Hippocampal formation (tissue), 2 donors: ENCODE measurements around the gene MPV17L2.
A peak's percentile ranks its signal among the peaks of the same experiment; 100 is the strongest.
"Not testable (repeated sequence)": the region's sequence is repeated elsewhere in the genome, so short reads cannot be mapped to it uniquely, and the experiment has no call there.

Source experiments
- DNase-seq, 2 donors: peaks; one replicate each; lab custom pipeline; 2025; lab: John Stamatoyannopoulos, UW

The MPV17L2 gene

GRCh38 chr19:18193388-18194180 lies 566 bp downstream of the MPV17L2 start:
- DNase-seq, result no peak

GRCh38 chr19:18194181-18194530 lies 1.1 kb downstream of the MPV17L2 start:
- no peak for DNase-seq

- DNase-seq, result no peak
Measured at GRCh38 chr19:18194554-18195238, 1.7 kb downstream of the MPV17L2 start.

GRCh38 chr19:18196511-18196845 lies 3.5 kb downstream of the MPV17L2 start:
- no peak for DNase-seq

GRCh38 chr19:18197306-18197705 lies 4.3 kb downstream of the MPV17L2 start:
- no peak for DNase-seq

- no peak for DNase-seq
Measured at GRCh38 chr19:18197941-18198340, 4.9 kb downstream of the MPV17L2 start.

GRCh38 chr19:18198374-18198773 lies 5.4 kb downstream of the MPV17L2 start:
- no peak for DNase-seq

GRCh38 chr19:18202397-18202777 lies 9.4 kb downstream of the MPV17L2 start:
- no peak for DNase-seq

GRCh38 chr19:18202778-18203407 lies 9.9 kb downstream of the MPV17L2 start:
- DNase-seq, result peak in 1 of 2 donors; percentile 51

- peak in 1 of 2 donors; percentile 43 for DNase-seq
Measured at GRCh38 chr19:18203408-18203862, 10.4 kb downstream of the MPV17L2 start.

- DNase-seq, result peak; percentile 100
Measured at GRCh38 chr19:18203863-18204393, 10.9 kb downstream of the MPV17L2 start, which contains the start of gene RAB3A. RAB3A (minus strand) TSS chr19:18204042; CDS start chr19:18202740, 1,302 bp downstream.

- peak; percentile 61 to 65 for DNase-seq
Measured at GRCh38 chr19:18204394-18205199, 11.6 kb downstream of the MPV17L2 start.

- peak; percentile 51 to 61 for DNase-seq
Measured at GRCh38 chr19:18205200-18205892, 12.3 kb downstream of the MPV17L2 start.

GRCh38 chr19:18206018-18206417 lies 13.0 kb downstream of the MPV17L2 start:
- DNase-seq, result no peak

GRCh38 chr19:18208098-18208951 lies 15.3 kb downstream of the MPV17L2 start:
- DNase-seq, result no peak

- DNase-seq, result not testable (repeated sequence)
Measured at GRCh38 chr19:18209912-18210311, 16.9 kb downstream of the MPV17L2 start.

GRCh38 chr19:18211683-18212082 lies 18.7 kb downstream of the MPV17L2 start:
- DNase-seq, result no peak

GRCh38 chr19:18214779-18215433 lies 21.9 kb downstream of the MPV17L2 start:
- DNase-seq, result no peak

- no peak for DNase-seq
Measured at GRCh38 chr19:18216789-18217188, 23.8 kb downstream of the MPV17L2 start.

GRCh38 chr19:18218159-18218558 lies 25.1 kb downstream of the MPV17L2 start:
- no peak for DNase-seq
